ENCODE data around the gene NFYC. TPM values are rescaled to one million over a fixed set of nuclear protein-coding genes. Genes with fewer than 3 reads are reported as not detected.

Gene NFYC
- total and polyA plus RNA-seq, 2 donors = 34.0 to 39.1 TPM

- peaks cover 7 to 16% of the 10 kb centered on the region in 2 donors for H3K4me1 ChIP-seq (ENCODE audit: control insufficient read depth in 2 of 2, insufficient read depth in 2 of 2, low read length in 2 of 2)
- no peaks in the 10 kb centered on the region for H3K9me3 ChIP-seq (ENCODE audit: control insufficient read depth in 2 of 2, insufficient read depth in 1 of 2, low read length in 1 of 2)
- H3K36me3 ChIP-seq (ENCODE audit: control insufficient read depth in 2 of 2, insufficient read depth in 2 of 2, low read length in 1 of 2) = peaks cover 46 to 76% of the 10 kb centered on the region in 2 donors
- WGBS = 98% methylated on average over 3 of the region's 3 CpGs
- no peak for DNase-seq (ENCODE audit: low read depth in 6 of 9, low spot score in 9 of 9)
- H3K27ac ChIP-seq (ENCODE audit: low read depth in 1 of 2, low read length in 1 of 2) = no peak overlapping the region
- H3K4me3 ChIP-seq (ENCODE audit: low read length in 2 of 2) = no peak overlapping the region
- H3K27me3 ChIP-seq (ENCODE audit: control insufficient read depth in 2 of 2, insufficient read depth in 1 of 2, low read length in 1 of 2) = no peaks in the 10 kb centered on the region
These were observed 52.4 kb downstream of the NFYC start for GRCh38 chr1:40743860-40744259.

GRCh38 chr1:40745176-40745575 lies 53.7 kb downstream of the NFYC start:
- no peak for DNase-seq (ENCODE audit: low read depth in 6 of 9, low spot score in 9 of 9)
- Histone ChIP-seq H3K27ac (ENCODE audit: low read depth in 1 of 2, low read length in 1 of 2) (no peak overlapping the region), H3K27me3 (ENCODE audit: control insufficient read depth in 2 of 2, insufficient read depth in 1 of 2, low read length in 1 of 2) (no peaks in the 10 kb centered on the region), H3K4me1 (ENCODE audit: control insufficient read depth in 2 of 2, insufficient read depth in 2 of 2, low read length in 2 of 2) (peaks cover 7 to 16% of the 10 kb centered on the region in 2 donors), H3K4me3 (ENCODE audit: low read length in 2 of 2) (no peak overlapping the region), H3K9me3 (ENCODE audit: control insufficient read depth in 2 of 2, insufficient read depth in 1 of 2, low read length in 1 of 2) (no peaks in the 10 kb centered on the region), H3K36me3 (ENCODE audit: control insufficient read depth in 2 of 2, insufficient read depth in 2 of 2, low read length in 1 of 2) (peaks cover 48 to 76% of the 10 kb centered on the region in 2 donors)
- 96% methylated on average over 1 of the region's 1 CpG for WGBS

GRCh38 chr1:40746344-40747090 lies 55.0 kb downstream of the NFYC start:
- no peak for DNase-seq (ENCODE audit: low read depth in 6 of 9, low spot score in 9 of 9)
- H3K4me3 ChIP-seq (ENCODE audit: low read length in 2 of 2) = no peak overlapping the region
- H3K9me3 ChIP-seq (ENCODE audit: control insufficient read depth in 2 of 2, insufficient read depth in 1 of 2, low read length in 1 of 2) = no peaks in the 10 kb centered on the region
- H3K4me1 ChIP-seq (ENCODE audit: control insufficient read depth in 2 of 2, insufficient read depth in 2 of 2, low read length in 2 of 2) = peaks cover 5 to 10% of the 10 kb centered on the region in 2 donors
- no peak overlapping the region for H3K27ac ChIP-seq (ENCODE audit: low read depth in 1 of 2, low read length in 1 of 2)
- H3K27me3 ChIP-seq (ENCODE audit: control insufficient read depth in 2 of 2, insufficient read depth in 1 of 2, low read length in 1 of 2) = no peaks in the 10 kb centered on the region
- WGBS = 98% methylated on average over 2 of the region's 2 CpGs
- H3K36me3 ChIP-seq (ENCODE audit: control insufficient read depth in 2 of 2, insufficient read depth in 2 of 2, low read length in 1 of 2) = peaks cover 48 to 87% of the 10 kb centered on the region in 2 donors

GRCh38 chr1:40748841-40749718 lies 57.6 kb downstream of the NFYC start:
- no peak for DNase-seq (ENCODE audit: low read depth in 6 of 9, low spot score in 9 of 9)
- H3K9me3 ChIP-seq (ENCODE audit: control insufficient read depth in 2 of 2, insufficient read depth in 1 of 2, low read length in 1 of 2) = no peaks in the 10 kb centered on the region
- H3K27me3 ChIP-seq (ENCODE audit: control insufficient read depth in 2 of 2, insufficient read depth in 1 of 2, low read length in 1 of 2) = no peaks in the 10 kb centered on the region
- H3K27ac ChIP-seq (ENCODE audit: low read depth in 1 of 2, low read length in 1 of 2) = no peak overlapping the region
- peaks cover 0 to 4% of the 10 kb centered on the region in 2 donors for H3K4me1 ChIP-seq (ENCODE audit: control insufficient read depth in 2 of 2, insufficient read depth in 2 of 2, low read length in 2 of 2)
- no peak overlapping the region for H3K4me3 ChIP-seq (ENCODE audit: low read length in 2 of 2)
- H3K36me3 ChIP-seq (ENCODE audit: control insufficient read depth in 2 of 2, insufficient read depth in 2 of 2, low read length in 1 of 2) = peaks cover 43 to 87% of the 10 kb centered on the region in 2 donors
- WGBS = 97% methylated on average over 5 of the region's 5 CpGs

- Histone ChIP-seq H3K9me3 (ENCODE audit: control insufficient read depth in 2 of 2, insufficient read depth in 1 of 2, low read length in 1 of 2) (no peaks in the 10 kb centered on the region), H3K36me3 (ENCODE audit: control insufficient read depth in 2 of 2, insufficient read depth in 2 of 2, low read length in 1 of 2) (peaks cover 43 to 87% of the 10 kb centered on the region in 2 donors), H3K27ac (ENCODE audit: low read depth in 1 of 2, low read length in 1 of 2) (no peak overlapping the region), H3K4me1 (ENCODE audit: control insufficient read depth in 2 of 2, insufficient read depth in 2 of 2, low read length in 2 of 2) (peaks cover 0 to 4% of the 10 kb centered on the region in 2 donors), H3K4me3 (ENCODE audit: low read length in 2 of 2) (no peak overlapping the region), H3K27me3 (ENCODE audit: control insufficient read depth in 2 of 2, insufficient read depth in 1 of 2, low read length in 1 of 2) (no peaks in the 10 kb centered on the region)
- WGBS = 81% methylated on average over 3 of the region's 3 CpGs
- DNase-seq (ENCODE audit: low read depth in 6 of 9, low spot score in 9 of 9) = no peak
These were observed 58.3 kb downstream of the NFYC start for GRCh38 chr1:40749817-40750216.

GRCh38 chr1:40750451-40750908 lies 59.0 kb downstream of the NFYC start:
- Histone ChIP-seq H3K4me3 (ENCODE audit: low read length in 2 of 2) (no peak overlapping the region), H3K9me3 (ENCODE audit: control insufficient read depth in 2 of 2, insufficient read depth in 1 of 2, low read length in 1 of 2) (no peaks in the 10 kb centered on the region), H3K4me1 (ENCODE audit: control insufficient read depth in 2 of 2, insufficient read depth in 2 of 2, low read length in 2 of 2) (peaks cover 0 to 2% of the 10 kb centered on the region in 2 donors), H3K36me3 (ENCODE audit: control insufficient read depth in 2 of 2, insufficient read depth in 2 of 2, low read length in 1 of 2) (peaks cover 49 to 89% of the 10 kb centered on the region in 2 donors), H3K27me3 (ENCODE audit: control insufficient read depth in 2 of 2, insufficient read depth in 1 of 2, low read length in 1 of 2) (no peaks in the 10 kb centered on the region), H3K27ac (ENCODE audit: low read depth in 1 of 2, low read length in 1 of 2) (no peak overlapping the region)
- 98% methylated on average over 2 of the region's 2 CpGs for WGBS
- no peak for DNase-seq (ENCODE audit: low read depth in 6 of 9, low spot score in 9 of 9)

- no peaks in the 10 kb centered on the region for H3K27me3 ChIP-seq (ENCODE audit: control insufficient read depth in 2 of 2, insufficient read depth in 1 of 2, low read length in 1 of 2)
- no peak overlapping the region for H3K4me3 ChIP-seq (ENCODE audit: low read length in 2 of 2)
- 82% methylated on average over 4 of the region's 4 CpGs for WGBS
- no peak overlapping the region for H3K27ac ChIP-seq (ENCODE audit: low read depth in 1 of 2, low read length in 1 of 2)
- peaks cover 58 to 96% of the 10 kb centered on the region in 2 donors for H3K36me3 ChIP-seq (ENCODE audit: control insufficient read depth in 2 of 2, insufficient read depth in 2 of 2, low read length in 1 of 2)
- H3K4me1 ChIP-seq (ENCODE audit: control insufficient read depth in 2 of 2, insufficient read depth in 2 of 2, low read length in 2 of 2) = no peaks in the 10 kb centered on the region
- DNase-seq (ENCODE audit: low read depth in 6 of 9, low spot score in 9 of 9) = no peak
- no peaks in the 10 kb centered on the region for H3K9me3 ChIP-seq (ENCODE audit: control insufficient read depth in 2 of 2, insufficient read depth in 1 of 2, low read length in 1 of 2)
These were observed 60.3 kb downstream of the NFYC start for GRCh38 chr1:40751802-40752201.

- 95% methylated on average over 8 of the region's 8 CpGs for WGBS
- peaks cover 63 to 96% of the 10 kb centered on the region in 2 donors for H3K36me3 ChIP-seq (ENCODE audit: control insufficient read depth in 2 of 2, insufficient read depth in 2 of 2, low read length in 1 of 2)
- no peaks in the 10 kb centered on the region for H3K4me1 ChIP-seq (ENCODE audit: control insufficient read depth in 2 of 2, insufficient read depth in 2 of 2, low read length in 2 of 2)
- no peak overlapping the region for H3K4me3 ChIP-seq (ENCODE audit: low read length in 2 of 2)
- H3K27me3 ChIP-seq (ENCODE audit: control insufficient read depth in 2 of 2, insufficient read depth in 1 of 2, low read length in 1 of 2) = no peaks in the 10 kb centered on the region
- no peak overlapping the region for H3K27ac ChIP-seq (ENCODE audit: low read depth in 1 of 2, low read length in 1 of 2)
- no peaks in the 10 kb centered on the region for H3K9me3 ChIP-seq (ENCODE audit: control insufficient read depth in 2 of 2, insufficient read depth in 1 of 2, low read length in 1 of 2)
- DNase-seq (ENCODE audit: low read depth in 6 of 9, low spot score in 9 of 9) = no peak
These were observed 61.8 kb downstream of the NFYC start for GRCh38 chr1:40753142-40753882.
